Measurements from ENCODE around the gene PRR36.

- TF ChIP-seq CTCF (conservative IDR thresholded peaks at IDR 0.05; ENCODE audit: low read depth, low read length): no peak
- no peak for TF ChIP-seq EZH2 (IDR thresholded peaks at IDR 0.05; ENCODE audit: borderline replicate concordance, low read depth, low read length, poor library complexity, severe bottlenecking)
These were observed 24.8 kb upstream of the PRR36 start for GRCh38 chr19:7898967-7899366.

All from A673 (cell line).